PFSK-1 (cell line): Measurements from ENCODE around the gene PROK1.

Source experiments
- FOXP2 ChIP-seq: optimal IDR thresholded peaks from 2 replicates; pipeline ENCODE3; 2011; ENCODE audit warnings: borderline replicate concordance, control low read depth, inconsistent platforms; ENCODE audit not compliant: insufficient read depth; ENCODE audit errors: extremely low read length, extremely low read depth
- POLR2AphosphoS5 ChIP-seq: IDR thresholded peaks from 2 replicates; pipeline ENCODE4 v1.6.1; 2012; ENCODE audit warnings: low read depth, mild to moderate bottlenecking, control low read depth, low read length, moderate library complexity
- REST ChIP-seq, 2 experiments: IDR thresholded peaks; 2 replicates each; pipeline versions ENCODE4 v1.6.1 to v1.8.0; 2011 to 2012; ENCODE audit warnings: low read depth in 2 of 2, low read length in 2 of 2, control low read depth in 1 of 2, inconsistent platforms in 1 of 2, mild to moderate bottlenecking in 1 of 2, moderate library complexity in 1 of 2; ENCODE audit not compliant: insufficient read depth in 1 of 2

GRCh38 chr1:110436635-110437034 is 14.3 kb upstream of the PROK1 start:
- TF ChIP-seq FOXP2 (no peak), REST (IDR thresholded peaks at IDR 0.05; ENCODE audit: insufficient read depth in 1 of 2, low read depth in 2 of 2, low read length in 2 of 2) (no peak), POLR2AphosphoS5 (no peak)
